Spleen (tissue), 7 donors: ENCODE data around the gene TRAPPC4.

Experiments used
- POLR2A ChIP-seq, 3 donors: fragments of 450-650 bp; IDR thresholded peaks; one replicate each; pipeline ENCODE4 v1.5.1; 2017; ENCODE audit warnings: antibody characterized with exemption in 3 of 3, mild to moderate bottlenecking in 1 of 3
- TF ChIP-seq, protein P1 (sequence below), 11 experiments: fragments of 200-600 bp in 7 of 11; fragments of 450-650 bp in 4 of 11; sonication (generic) in 4 of 11; IDR thresholded peaks in 8 of 11; conservative IDR thresholded peaks in 3 of 11; 1 replicate in 7 of 11; 2 replicates in 4 of 11; pipeline versions ENCODE4 v1.4.0 to v1.8.0; 2016 to 2021; ENCODE audit warnings: antibody characterized with exemption in 11 of 11, inconsistent platforms in 4 of 11, mild to moderate bottlenecking in 1 of 11
- donor health status: DM: no; HTN: no; CAD: no; lungs with moderate emphysema.
- donor health status: DM: no; HTN: no; CAD: no.
- donor health status: DM: no; HTN: no; CAD: no.

- TF ChIP-seq, protein P1, sequence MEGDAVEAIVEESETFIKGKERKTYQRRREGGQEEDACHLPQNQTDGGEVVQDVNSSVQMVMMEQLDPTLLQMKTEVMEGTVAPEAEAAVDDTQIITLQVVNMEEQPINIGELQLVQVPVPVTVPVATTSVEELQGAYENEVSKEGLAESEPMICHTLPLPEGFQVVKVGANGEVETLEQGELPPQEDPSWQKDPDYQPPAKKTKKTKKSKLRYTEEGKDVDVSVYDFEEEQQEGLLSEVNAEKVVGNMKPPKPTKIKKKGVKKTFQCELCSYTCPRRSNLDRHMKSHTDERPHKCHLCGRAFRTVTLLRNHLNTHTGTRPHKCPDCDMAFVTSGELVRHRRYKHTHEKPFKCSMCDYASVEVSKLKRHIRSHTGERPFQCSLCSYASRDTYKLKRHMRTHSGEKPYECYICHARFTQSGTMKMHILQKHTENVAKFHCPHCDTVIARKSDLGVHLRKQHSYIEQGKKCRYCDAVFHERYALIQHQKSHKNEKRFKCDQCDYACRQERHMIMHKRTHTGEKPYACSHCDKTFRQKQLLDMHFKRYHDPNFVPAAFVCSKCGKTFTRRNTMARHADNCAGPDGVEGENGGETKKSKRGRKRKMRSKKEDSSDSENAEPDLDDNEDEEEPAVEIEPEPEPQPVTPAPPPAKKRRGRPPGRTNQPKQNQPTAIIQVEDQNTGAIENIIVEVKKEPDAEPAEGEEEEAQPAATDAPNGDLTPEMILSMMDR (IDR thresholded peaks at IDR 0.05 in 8 of 11, conservative IDR thresholded peaks at IDR 0.05 in 3 of 11), result no peak
- no peak for TF ChIP-seq POLR2A (IDR thresholded peaks at IDR 0.05)
Observed at GRCh38 chr11:118971646-118972045, 46.9 kb upstream of the TRAPPC4 start, which contains the start of gene FOXR1.
